Stimulated activated naive CD8-positive, alpha-beta T cell treated with anti-CD3 and anti-CD28 coated beads, Interleukin-15, amount 100 ng/mL, for 72 hours (primary cell): ENCODE results near the gene RIMKLA.
A peak's percentile ranks its signal among the peaks of the same experiment; 100 is the strongest.

Source experiments
- ATAC-seq: fragments of 150-1000 bp; cut with Tn5 transposase; 2 replicates; pipeline ENCODE4 v1.10.0; 2021; ENCODE audit warnings: mild to moderate bottlenecking, moderate library complexity
- DNase-seq, 2 donors: peaks; one replicate each; pipeline ENCODE4 v3.0.0; 2021 to 2022
- H3K27ac Mint-ChIP-seq, 2 donors: one replicate each; pipeline ENCODE4 v1.8.0; 2022; ENCODE audit warnings: mild to moderate bottlenecking in 2 of 2, mixed read lengths in 2 of 2, moderate library complexity in 2 of 2
- H3K27me3 Mint-ChIP-seq: one replicate; pipeline ENCODE4 v1.8.0; 2022; ENCODE audit warnings: mixed read lengths
- H3K4me1 Mint-ChIP-seq: one replicate; pipeline ENCODE4 v1.8.0; 2022; ENCODE audit warnings: mild to moderate bottlenecking, mixed read lengths
- H3K4me3 Mint-ChIP-seq, 2 donors: one replicate each; pipeline ENCODE4 v1.8.0; 2022; ENCODE audit warnings: mild to moderate bottlenecking in 2 of 2, mixed read lengths in 2 of 2, moderate library complexity in 1 of 2
- H3K9me3 Mint-ChIP-seq, 2 donors: one replicate each; pipeline ENCODE4 v1.8.0; 2022; ENCODE audit warnings: mixed read lengths in 2 of 2

Gene RIMKLA

DNA sequence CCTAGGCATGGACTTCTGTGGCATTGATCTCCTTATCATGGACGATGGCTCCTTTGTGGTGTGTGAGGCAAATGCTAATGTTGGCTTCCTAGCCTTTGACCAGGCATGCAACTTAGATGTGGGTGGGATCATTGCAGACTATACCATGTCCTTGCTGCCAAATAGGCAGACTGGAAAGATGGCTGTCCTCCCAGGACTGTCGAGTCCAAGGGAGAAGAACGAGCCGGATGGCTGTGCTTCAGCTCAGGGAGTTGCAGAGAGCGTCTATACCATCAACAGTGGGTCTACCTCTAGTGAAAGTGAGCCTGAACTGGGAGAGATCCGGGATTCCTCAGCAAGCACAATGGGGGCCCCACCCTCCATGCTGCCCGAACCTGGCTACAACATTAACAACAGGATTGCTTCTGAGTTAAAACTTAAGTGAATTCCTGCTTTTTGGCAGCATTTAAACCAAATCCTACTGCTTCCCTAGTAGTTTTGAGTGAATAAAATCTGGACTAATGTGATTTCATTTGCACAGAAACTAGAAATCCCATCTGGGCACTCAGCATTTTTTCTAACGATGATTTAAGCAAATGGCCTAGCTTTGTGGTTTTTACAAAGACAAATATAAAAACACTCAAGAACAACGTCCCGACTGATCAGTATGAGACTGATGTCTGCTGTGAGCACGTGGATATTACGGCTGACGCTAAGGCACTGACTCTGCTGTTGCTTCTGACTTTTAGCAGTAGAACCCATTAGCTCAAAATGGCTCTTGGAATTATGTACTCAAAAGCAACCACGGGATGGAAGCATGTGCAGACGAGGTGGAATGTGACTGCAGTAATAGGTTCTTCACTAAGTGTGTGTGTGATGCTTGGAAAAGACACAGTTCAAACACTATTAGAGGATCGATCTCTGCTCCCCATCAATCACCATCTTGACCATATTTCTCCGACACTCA lies 34.2 kb downstream of the RIMKLA start:
- Mint-ChIP-seq H3K4me3 (no peak overlapping the region), H3K27me3 (peaks cover 5% of the 10 kb centered on the region), H3K4me1 (no peaks in the 10 kb centered on the region), H3K27ac (peak overlapping the region in 1 of 2 donors; percentile 19), H3K9me3 (no peaks in the 10 kb centered on the region)
- DNase-seq (no peak), ATAC-seq (no peak)

DNA sequence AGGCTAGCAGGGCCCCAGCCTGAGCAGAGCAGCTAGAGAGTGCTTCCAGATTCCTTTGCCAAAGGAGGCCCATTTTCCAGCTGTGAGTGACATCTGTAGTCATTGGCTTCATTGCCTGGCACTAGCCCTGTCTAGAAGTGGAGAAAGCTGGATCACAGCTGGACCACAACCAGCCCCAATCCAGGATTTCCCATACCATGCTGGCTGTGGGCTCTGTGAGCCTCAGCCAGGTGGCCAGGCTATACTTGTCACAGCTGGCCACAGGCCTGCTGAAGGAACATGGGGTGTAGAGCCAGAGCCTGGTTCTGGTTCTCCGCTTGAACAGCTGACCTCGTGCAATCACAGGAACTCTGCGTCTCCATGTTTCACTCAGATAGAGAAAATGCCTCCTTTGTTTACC lies 36.6 kb downstream of the RIMKLA start:
- ATAC-seq (no peak), DNase-seq (no peak)
- H3K27ac Mint-ChIP-seq: no peak overlapping the region
- H3K4me3 Mint-ChIP-seq: no peak overlapping the region
- H3K27me3 Mint-ChIP-seq: peaks cover 19% of the 10 kb centered on the region
- no peaks in the 10 kb centered on the region for H3K9me3 Mint-ChIP-seq
- H3K4me1 Mint-ChIP-seq: no peaks in the 10 kb centered on the region

- Mint-ChIP-seq H3K9me3 (no peaks in the 10 kb centered on the region), H3K27me3 (peaks cover 20% of the 10 kb centered on the region), H3K27ac (no peak overlapping the region), H3K4me3 (no peak overlapping the region), H3K4me1 (no peaks in the 10 kb centered on the region)
- DNase-seq (no peak), ATAC-seq (no peak)
Observed at GRCh38 chr1:42418516-42418915, 37.9 kb downstream of the RIMKLA start.

GRCh38 chr1:42419126-42419821 lies 38.7 kb downstream of the RIMKLA start:
- no peak overlapping the region for H3K27ac Mint-ChIP-seq
- no peak for ATAC-seq
- peaks cover 24% of the 10 kb centered on the region for H3K27me3 Mint-ChIP-seq
- H3K4me1 Mint-ChIP-seq: no peaks in the 10 kb centered on the region
- no peak overlapping the region for H3K4me3 Mint-ChIP-seq
- DNase-seq: no peak
- H3K9me3 Mint-ChIP-seq: no peaks in the 10 kb centered on the region

DNA sequence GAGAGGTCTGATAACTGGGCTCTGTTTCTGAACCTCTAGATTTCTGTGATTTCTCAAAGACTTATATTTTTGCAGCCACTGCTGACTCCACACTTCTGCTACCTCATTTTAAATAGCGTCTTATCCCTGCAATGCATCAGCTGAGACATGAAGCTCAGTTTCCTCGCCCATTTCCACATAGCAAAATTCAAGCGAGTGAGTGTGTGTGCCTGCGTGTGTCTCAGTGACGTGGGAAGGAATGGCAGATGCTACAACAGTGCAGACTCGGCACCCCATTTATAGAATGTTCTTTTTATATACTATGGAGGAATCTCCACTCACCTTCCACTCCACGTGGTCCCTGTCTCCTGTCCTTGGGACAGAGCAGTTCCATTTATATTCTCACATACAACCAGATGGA lies 39.5 kb downstream of the RIMKLA start:
- Mint-ChIP-seq H3K4me1 (no peaks in the 10 kb centered on the region), H3K27me3 (peaks cover 20% of the 10 kb centered on the region), H3K9me3 (no peaks in the 10 kb centered on the region), H3K4me3 (no peak overlapping the region), H3K27ac (no peak overlapping the region)
- DNase-seq: no peak
- ATAC-seq: no peak

GRCh38 chr1:42420911-42421585 lies 40.5 kb downstream of the RIMKLA start:
- Mint-ChIP-seq H3K4me1 (no peaks in the 10 kb centered on the region), H3K27ac (no peak overlapping the region), H3K4me3 (no peak overlapping the region), H3K27me3 (peaks cover 20% of the 10 kb centered on the region), H3K9me3 (no peaks in the 10 kb centered on the region)
- no peak for DNase-seq
- ATAC-seq: no peak

- H3K4me1 Mint-ChIP-seq: peaks cover 7% of the 10 kb centered on the region
Observed at GRCh38 chr1:42422737-42423136, 42.1 kb downstream of the RIMKLA start.

GRCh38 chr1:42423681-42424080 lies 43.1 kb downstream of the RIMKLA start:
- no peak for ATAC-seq
- Mint-ChIP-seq H3K27me3 (peaks cover 20% of the 10 kb centered on the region), H3K4me3 (no peak overlapping the region), H3K27ac (no peak overlapping the region), H3K9me3 (no peaks in the 10 kb centered on the region), H3K4me1 (peaks cover 7% of the 10 kb centered on the region)
- no peak for DNase-seq

More at GRCh38 chr1:42422737-42423136, 42.1 kb downstream of the RIMKLA start:
- no peak for ATAC-seq
- DNase-seq: no peak
- Mint-ChIP-seq H3K27me3 (peaks cover 20% of the 10 kb centered on the region), H3K27ac (no peak overlapping the region), H3K9me3 (no peaks in the 10 kb centered on the region), H3K4me3 (no peak overlapping the region)

DNA sequence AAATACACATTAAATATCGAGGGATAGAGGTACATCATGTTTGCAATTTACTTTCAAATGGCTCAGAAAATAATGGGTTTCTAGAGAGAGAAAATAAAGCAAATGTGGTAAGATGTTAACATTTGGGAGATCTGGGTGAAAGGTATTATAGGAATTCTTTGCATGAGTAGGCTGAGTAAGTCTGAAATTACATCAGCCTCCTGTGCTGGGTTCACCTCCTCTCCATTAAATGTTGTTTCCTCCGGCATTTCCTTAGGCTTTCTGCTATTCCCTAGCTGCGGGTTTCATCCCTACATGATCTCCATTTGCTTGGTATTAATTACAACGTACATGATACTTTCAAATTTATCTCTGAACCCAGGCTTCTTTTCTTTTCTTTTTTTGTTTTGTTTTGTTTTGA lies 43.6 kb downstream of the RIMKLA start:
- Mint-ChIP-seq H3K9me3 (no peaks in the 10 kb centered on the region), H3K27me3 (peaks cover 20% of the 10 kb centered on the region), H3K4me1 (peaks cover 7% of the 10 kb centered on the region), H3K4me3 (no peak overlapping the region), H3K27ac (no peak overlapping the region)
- DNase-seq (no peak), ATAC-seq (no peak)

DNA sequence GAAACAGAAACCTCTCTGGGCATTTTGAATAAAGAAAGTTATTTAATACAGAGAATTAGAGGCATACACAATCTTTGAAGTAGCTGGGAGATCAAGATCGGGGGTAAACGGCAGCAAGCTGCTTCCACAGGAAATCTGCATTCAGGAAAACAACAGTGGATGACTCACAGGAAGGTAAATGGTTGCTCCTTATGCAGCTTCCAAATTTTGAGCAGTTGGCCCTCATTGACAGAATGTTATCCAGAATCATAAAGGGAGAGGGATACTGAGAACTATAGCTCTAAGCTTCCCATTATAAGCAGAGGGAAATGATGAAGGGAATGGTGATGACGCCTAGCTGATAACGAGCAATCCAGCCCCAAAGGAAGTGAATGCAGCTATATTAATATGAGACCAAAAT lies 46.6 kb downstream of the RIMKLA start:
- DNase-seq: no peak
- Mint-ChIP-seq H3K27me3 (peaks cover 7% of the 10 kb centered on the region), H3K9me3 (no peaks in the 10 kb centered on the region), H3K4me3 (no peak overlapping the region), H3K27ac (no peak overlapping the region), H3K4me1 (peaks cover 13% of the 10 kb centered on the region)
- ATAC-seq: no peak

DNA sequence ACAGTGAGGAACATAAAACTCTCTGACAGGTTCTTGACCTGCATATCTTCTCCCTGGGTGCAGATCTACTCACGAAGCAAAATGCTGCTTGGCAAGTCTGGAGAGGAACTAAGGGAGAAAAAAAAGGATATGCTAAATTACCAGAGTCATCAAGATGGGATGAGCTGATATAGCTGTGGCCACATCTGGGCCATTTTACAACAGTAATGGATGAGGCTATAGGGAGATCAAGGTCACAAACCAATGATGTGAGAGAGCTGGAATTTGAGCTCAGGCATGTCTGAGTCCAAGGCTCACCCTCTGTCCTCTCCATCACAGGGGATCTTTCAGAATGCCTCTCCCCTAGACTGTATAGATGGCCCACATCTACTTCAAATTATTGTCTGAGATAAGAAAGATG lies 49.0 kb downstream of the RIMKLA start:
- H3K4me1 Mint-ChIP-seq: peaks cover 13% of the 10 kb centered on the region
- ATAC-seq (no peak), DNase-seq (no peak)
- H3K4me3 Mint-ChIP-seq: no peak overlapping the region
- no peaks in the 10 kb centered on the region for H3K9me3 Mint-ChIP-seq
- H3K27ac Mint-ChIP-seq: no peak overlapping the region
- no peaks in the 10 kb centered on the region for H3K27me3 Mint-ChIP-seq

GRCh38 chr1:42430286-42431135 lies 49.9 kb downstream of the RIMKLA start:
- ATAC-seq (peak; percentile 46), DNase-seq (no peak)
- Mint-ChIP-seq H3K4me1 (peaks cover 13% of the 10 kb centered on the region), H3K9me3 (no peaks in the 10 kb centered on the region), H3K4me3 (no peak overlapping the region), H3K27me3 (no peaks in the 10 kb centered on the region), H3K27ac (peak overlapping the region in 1 of 2 donors; percentile 81)

- Mint-ChIP-seq H3K27me3 (no peaks in the 10 kb centered on the region), H3K27ac (peak overlapping the region in 1 of 2 donors; percentile 47), H3K4me1 (peaks cover 13% of the 10 kb centered on the region), H3K4me3 (no peak overlapping the region), H3K9me3 (no peaks in the 10 kb centered on the region)
- ATAC-seq (no peak), DNase-seq (no peak)
Observed at GRCh38 chr1:42431514-42431913, 50.9 kb downstream of the RIMKLA start.

- DNase-seq (no peak), ATAC-seq (no peak)
- no peaks in the 10 kb centered on the region for H3K27me3 Mint-ChIP-seq
- peaks cover 6% of the 10 kb centered on the region for H3K4me1 Mint-ChIP-seq
- no peaks in the 10 kb centered on the region for H3K9me3 Mint-ChIP-seq
- no peak overlapping the region for H3K27ac Mint-ChIP-seq
- no peak overlapping the region for H3K4me3 Mint-ChIP-seq
Observed at GRCh38 chr1:42432714-42433113, 52.1 kb downstream of the RIMKLA start.

DNA sequence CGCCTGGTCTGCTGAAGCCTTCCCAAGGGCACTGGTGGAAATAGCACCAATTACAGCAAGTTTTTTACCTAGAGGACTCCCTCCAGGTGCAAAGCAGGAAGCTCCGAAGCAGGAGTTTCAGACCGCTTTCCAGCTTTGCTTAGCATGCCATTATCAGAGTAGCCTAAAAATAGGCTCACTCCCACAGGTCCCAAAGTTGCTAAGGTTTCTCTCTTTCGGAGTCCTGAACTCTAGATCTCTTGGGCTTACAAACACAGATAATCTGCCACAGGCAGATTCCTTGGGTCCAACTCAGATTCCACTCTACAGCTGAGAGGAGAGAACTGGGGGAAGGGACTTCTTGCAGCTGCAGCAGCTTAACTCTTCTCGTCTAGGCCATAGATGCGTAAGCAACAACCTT lies 52.8 kb downstream of the RIMKLA start:
- Mint-ChIP-seq H3K4me1 (peaks cover 6% of the 10 kb centered on the region), H3K9me3 (no peaks in the 10 kb centered on the region), H3K27me3 (no peaks in the 10 kb centered on the region), H3K27ac (no peak overlapping the region), H3K4me3 (no peak overlapping the region)
- DNase-seq (no peak), ATAC-seq (no peak)
